GM23338 (cell line): Measurements from ENCODE around the gene CTF1. TPM values are rescaled to one million over a fixed set of nuclear protein-coding genes. Genes with fewer than 3 reads are reported as not detected.

Experiments used
- ATAC-seq: fragments of 200-7000 bp; cut with Tn5 transposase; 3 replicates; pipeline ENCODE4 v1.9.1; 2020
- DNase-seq: peaks from one replicate; pipeline ENCODE4 v3.0.0-alpha.2; 2015; ENCODE audit warnings: low spot score
- H2AFZ ChIP-seq: fragments of 200-600 bp; sonication (generic); 2 replicates; pipeline ENCODE4 v1.8.0; 2016; ENCODE audit warnings: antibody characterized with exemption, mild to moderate bottlenecking, moderate library complexity
- H3F3A ChIP-seq: fragments of 200-600 bp; sonication (generic); replicated peaks from 2 replicates; pipeline ENCODE4 v1.8.0; 2017; ENCODE audit warnings: antibody characterized with exemption, mixed run types, low read depth
- H3K27ac ChIP-seq: fragments of 200-600 bp; sonication (generic); 2 replicates; pipeline ENCODE4 v1.6.1; 2016; ENCODE audit warnings: low read depth
- H3K27me3 ChIP-seq: fragments of 200-600 bp; sonication (generic); 2 replicates; pipeline ENCODE4 v1.8.0; 2016; ENCODE audit warnings: mild to moderate bottlenecking, mixed run types, moderate library complexity; ENCODE audit not compliant: insufficient read depth
- H3K36me3 ChIP-seq: fragments of 200-600 bp; sonication (generic); 2 replicates; pipeline ENCODE4 v1.8.0; 2016; ENCODE audit warnings: mild to moderate bottlenecking; ENCODE audit not compliant: insufficient read depth
- H3K4me1 ChIP-seq: fragments of 200-600 bp; sonication (generic); 2 replicates; pipeline ENCODE4 v1.8.0; 2016; ENCODE audit warnings: mild to moderate bottlenecking, moderate library complexity; ENCODE audit not compliant: insufficient read depth
- H3K4me2 ChIP-seq: fragments of 200-600 bp; sonication (generic); 2 replicates; pipeline ENCODE4 v1.7.1; 2017; ENCODE audit warnings: mixed run types
- H3K4me3 ChIP-seq: fragments of 200-600 bp; sonication (generic); 2 replicates; pipeline ENCODE4 v1.6.1; 2016; ENCODE audit warnings: mixed run types
- H3K79me2 ChIP-seq: fragments of 200-600 bp; sonication (generic); replicated peaks from 2 replicates; pipeline ENCODE4 v1.8.0; 2017; ENCODE audit warnings: mild to moderate bottlenecking; ENCODE audit not compliant: insufficient read depth
- H3K9me2 ChIP-seq: fragments of 200-600 bp; sonication (generic); 2 replicates; pipeline ENCODE4 v1.8.0; 2017; ENCODE audit not compliant: insufficient read depth
- H4K20me1 ChIP-seq: fragments of 200-600 bp; sonication (generic); replicated peaks from 2 replicates; pipeline ENCODE4 v1.8.0; 2017; ENCODE audit warnings: mild to moderate bottlenecking; ENCODE audit not compliant: insufficient read depth
- H3K27ac Mint-ChIP-seq: 2 replicates; pipeline ENCODE4 v1.8.0; 2020; ENCODE audit warnings: inconsistent platforms, mild to moderate bottlenecking, moderate library complexity, mixed read lengths
- H3K27me3 Mint-ChIP-seq: 3 replicates; pipeline ENCODE4 v1.8.0; 2022; ENCODE audit warnings: low read depth, mild to moderate bottlenecking, moderate library complexity, mixed read lengths, inconsistent platforms; ENCODE audit not compliant: insufficient read depth, poor library complexity
- H3K36me3 Mint-ChIP-seq: 3 replicates; pipeline ENCODE4 v1.8.0; 2021; ENCODE audit warnings: low read depth, mild to moderate bottlenecking, inconsistent platforms, moderate library complexity, mixed read lengths
- H3K4me1 Mint-ChIP-seq: 3 replicates; pipeline ENCODE4 v1.8.0; 2020; ENCODE audit warnings: mild to moderate bottlenecking, inconsistent platforms, mixed read lengths
- H3K4me3 Mint-ChIP-seq: 3 replicates; pipeline ENCODE4 v1.8.0; 2021; ENCODE audit warnings: moderate library complexity, mild to moderate bottlenecking, inconsistent platforms, mixed read lengths
- H3K9me3 Mint-ChIP-seq: 3 replicates; pipeline ENCODE4 v1.8.0; 2020; ENCODE audit warnings: moderate library complexity, mild to moderate bottlenecking, inconsistent platforms, mixed read lengths
- CREB1 ChIP-seq: fragments of 250-450 bp; sonication (Bioruptor Pico); IDR thresholded peaks from 2 replicates; pipeline ENCODE4 v1.5.0; 2020; ENCODE audit warnings: low read depth, mild to moderate bottlenecking, moderate library complexity
- NANOG ChIP-seq: IDR thresholded peaks from 2 replicates; pipeline ENCODE4 v1.6.1; 2016; ENCODE audit warnings: antibody characterized with exemption, borderline replicate concordance
- POLR2AphosphoS5 ChIP-seq: IDR thresholded peaks from 2 replicates; pipeline ENCODE4 v1.6.1; 2016; ENCODE audit warnings: antibody characterized with exemption, low read depth
- REST ChIP-seq: IDR thresholded peaks from one replicate; pipeline ENCODE4 v1.6.1; 2018; ENCODE audit warnings: antibody characterized with exemption; ENCODE audit not compliant: unreplicated experiment
- STAT1 ChIP-seq: IDR thresholded peaks from one replicate; pipeline ENCODE4 v1.6.1; 2016; ENCODE audit warnings: antibody characterized with exemption; ENCODE audit not compliant: unreplicated experiment
- polyA plus RNA-seq: library from polyadenylated mRNA; unstranded; fragments of >200 nt; fragmentation: Nextera tagmentation; extraction: Ambion mirVana; gene quantifications from 2 replicates; pipeline ENCODE4 v1.2.1, GENCODE V29; 2016
- total RNA-seq: library from RNA; depleted of rRNA; stranded (reverse); fragments of >200 nt; shearing (Covaris generic); gene quantifications from 2 replicates; pipeline ENCODE4 v1.2.3, GENCODE V29; 2014
- TF ChIP-seq, protein P1 (sequence below): fragments of 250-450 bp; sonication (Bioruptor Pico); IDR thresholded peaks from 2 replicates; pipeline ENCODE4 v1.5.0; 2020; ENCODE audit warnings: mild to moderate bottlenecking, moderate library complexity

CTF1 gene
- total and polyA plus RNA-seq, 2 experiments from 2014 or later, result 0.24 to 0.52 TPM

- Mint-ChIP-seq H3K4me1 (peaks cover 36% of the 10 kb centered on the region), H3K27me3 (peaks cover 28% of the 10 kb centered on the region), H3K36me3 (peaks cover 38% of the 10 kb centered on the region), H3K4me3 (peak overlapping the region; percentile 79), H3K9me3 (no peaks in the 10 kb centered on the region), H3K27ac (peak overlapping the region; percentile 96)
- Histone ChIP-seq H3K36me3 (peaks cover 16% of the 10 kb centered on the region), H3K9me2 (no peaks in the 10 kb centered on the region), H3K4me2 (peak overlapping the region; percentile 88), H3K4me1 (peaks cover 13% of the 10 kb centered on the region), H3K79me2 (peaks cover 16% of the 10 kb centered on the region; the same call in 1 of the 2 replicates), H3F3A (peaks cover 23% of the 10 kb centered on the region), H4K20me1 (peaks cover 9% of the 10 kb centered on the region), H3K27me3 (no peaks in the 10 kb centered on the region), H3K27ac (peak overlapping the region; percentile 95; the same call in 1 of the 2 replicates), H3K4me3 (peak overlapping the region; percentile 63), H2AFZ (no peak overlapping the region)
- no peak for DNase-seq
- TF ChIP-seq, protein P1, sequence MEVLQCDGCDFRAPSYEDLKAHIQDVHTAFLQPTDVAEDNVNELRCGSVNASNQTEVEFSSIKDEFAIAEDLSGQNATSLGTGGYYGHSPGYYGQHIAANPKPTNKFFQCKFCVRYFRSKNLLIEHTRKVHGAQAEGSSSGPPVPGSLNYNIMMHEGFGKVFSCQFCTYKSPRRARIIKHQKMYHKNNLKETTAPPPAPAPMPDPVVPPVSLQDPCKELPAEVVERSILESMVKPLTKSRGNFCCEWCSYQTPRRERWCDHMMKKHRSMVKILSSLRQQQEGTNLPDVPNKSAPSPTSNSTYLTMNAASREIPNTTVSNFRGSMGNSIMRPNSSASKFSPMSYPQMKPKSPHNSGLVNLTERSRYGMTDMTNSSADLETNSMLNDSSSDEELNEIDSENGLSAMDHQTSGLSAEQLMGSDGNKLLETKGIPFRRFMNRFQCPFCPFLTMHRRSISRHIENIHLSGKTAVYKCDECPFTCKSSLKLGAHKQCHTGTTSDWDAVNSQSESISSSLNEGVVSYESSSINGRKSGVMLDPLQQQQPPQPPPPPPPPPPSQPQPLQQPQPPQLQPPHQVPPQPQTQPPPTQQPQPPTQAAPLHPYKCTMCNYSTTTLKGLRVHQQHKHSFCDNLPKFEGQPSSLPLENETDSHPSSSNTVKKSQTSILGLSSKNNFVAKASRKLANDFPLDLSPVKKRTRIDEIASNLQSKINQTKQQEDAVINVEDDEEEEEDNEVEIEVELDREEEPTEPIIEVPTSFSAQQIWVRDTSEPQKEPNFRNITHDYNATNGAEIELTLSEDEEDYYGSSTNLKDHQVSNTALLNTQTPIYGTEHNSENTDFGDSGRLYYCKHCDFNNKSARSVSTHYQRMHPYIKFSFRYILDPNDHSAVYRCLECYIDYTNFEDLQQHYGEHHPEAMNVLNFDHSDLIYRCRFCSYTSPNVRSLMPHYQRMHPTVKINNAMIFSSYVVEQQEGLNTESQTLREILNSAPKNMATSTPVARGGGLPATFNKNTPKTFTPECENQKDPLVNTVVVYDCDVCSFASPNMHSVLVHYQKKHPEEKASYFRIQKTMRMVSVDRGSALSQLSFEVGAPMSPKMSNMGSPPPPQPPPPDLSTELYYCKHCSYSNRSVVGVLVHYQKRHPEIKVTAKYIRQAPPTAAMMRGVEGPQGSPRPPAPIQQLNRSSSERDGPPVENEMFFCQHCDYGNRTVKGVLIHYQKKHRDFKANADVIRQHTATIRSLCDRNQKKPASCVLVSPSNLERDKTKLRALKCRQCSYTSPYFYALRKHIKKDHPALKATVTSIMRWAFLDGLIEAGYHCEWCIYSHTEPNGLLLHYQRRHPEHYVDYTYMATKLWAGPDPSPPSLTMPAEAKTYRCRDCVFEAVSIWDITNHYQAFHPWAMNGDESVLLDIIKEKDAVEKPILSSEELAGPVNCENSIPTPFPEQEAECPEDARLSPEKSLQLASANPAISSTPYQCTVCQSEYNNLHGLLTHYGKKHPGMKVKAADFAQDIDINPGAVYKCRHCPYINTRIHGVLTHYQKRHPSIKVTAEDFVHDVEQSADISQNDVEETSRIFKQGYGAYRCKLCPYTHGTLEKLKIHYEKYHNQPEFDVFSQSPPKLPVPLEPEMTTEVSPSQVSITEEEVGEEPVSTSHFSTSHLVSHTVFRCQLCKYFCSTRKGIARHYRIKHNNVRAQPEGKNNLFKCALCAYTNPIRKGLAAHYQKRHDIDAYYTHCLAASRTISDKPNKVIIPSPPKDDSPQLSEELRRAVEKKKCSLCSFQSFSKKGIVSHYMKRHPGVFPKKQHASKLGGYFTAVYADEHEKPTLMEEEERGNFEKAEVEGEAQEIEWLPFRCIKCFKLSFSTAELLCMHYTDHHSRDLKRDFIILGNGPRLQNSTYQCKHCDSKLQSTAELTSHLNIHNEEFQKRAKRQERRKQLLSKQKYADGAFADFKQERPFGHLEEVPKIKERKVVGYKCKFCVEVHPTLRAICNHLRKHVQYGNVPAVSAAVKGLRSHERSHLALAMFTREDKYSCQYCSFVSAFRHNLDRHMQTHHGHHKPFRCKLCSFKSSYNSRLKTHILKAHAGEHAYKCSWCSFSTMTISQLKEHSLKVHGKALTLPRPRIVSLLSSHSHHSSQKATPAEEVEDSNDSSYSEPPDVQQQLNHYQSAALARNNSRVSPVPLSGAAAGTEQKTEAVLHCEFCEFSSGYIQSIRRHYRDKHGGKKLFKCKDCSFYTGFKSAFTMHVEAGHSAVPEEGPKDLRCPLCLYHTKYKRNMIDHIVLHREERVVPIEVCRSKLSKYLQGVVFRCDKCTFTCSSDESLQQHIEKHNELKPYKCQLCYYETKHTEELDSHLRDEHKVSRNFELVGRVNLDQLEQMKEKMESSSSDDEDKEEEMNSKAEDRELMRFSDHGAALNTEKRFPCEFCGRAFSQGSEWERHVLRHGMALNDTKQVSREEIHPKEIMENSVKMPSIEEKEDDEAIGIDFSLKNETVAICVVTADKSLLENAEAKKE (CRISPR knock-in tag), result no peak
- no peak for TF ChIP-seq CREB1
- no peak for TF ChIP-seq REST
- no peak for TF ChIP-seq STAT1
- no peak for TF ChIP-seq POLR2AphosphoS5
- no peak for TF ChIP-seq NANOG
- ATAC-seq, result no peak
These were observed 50.5 kb downstream of the CTF1 start for GRCh38 chr16:30946671-30947540.
